NCI-H146 (cell line): ENCODE measurements around the gene AIFM3.
A peak's percentile ranks its signal among the peaks of the same experiment; 100 is the strongest.
"Not testable (repeated sequence)": the region's sequence is repeated elsewhere in the genome, so short reads cannot be mapped to it uniquely, and the experiment has no call there.

ENCODE experiments used
- DNase-seq: peaks from one replicate; lab custom pipeline; 2025; lab: John Stamatoyannopoulos, UW

Gene AIFM3

DNA sequence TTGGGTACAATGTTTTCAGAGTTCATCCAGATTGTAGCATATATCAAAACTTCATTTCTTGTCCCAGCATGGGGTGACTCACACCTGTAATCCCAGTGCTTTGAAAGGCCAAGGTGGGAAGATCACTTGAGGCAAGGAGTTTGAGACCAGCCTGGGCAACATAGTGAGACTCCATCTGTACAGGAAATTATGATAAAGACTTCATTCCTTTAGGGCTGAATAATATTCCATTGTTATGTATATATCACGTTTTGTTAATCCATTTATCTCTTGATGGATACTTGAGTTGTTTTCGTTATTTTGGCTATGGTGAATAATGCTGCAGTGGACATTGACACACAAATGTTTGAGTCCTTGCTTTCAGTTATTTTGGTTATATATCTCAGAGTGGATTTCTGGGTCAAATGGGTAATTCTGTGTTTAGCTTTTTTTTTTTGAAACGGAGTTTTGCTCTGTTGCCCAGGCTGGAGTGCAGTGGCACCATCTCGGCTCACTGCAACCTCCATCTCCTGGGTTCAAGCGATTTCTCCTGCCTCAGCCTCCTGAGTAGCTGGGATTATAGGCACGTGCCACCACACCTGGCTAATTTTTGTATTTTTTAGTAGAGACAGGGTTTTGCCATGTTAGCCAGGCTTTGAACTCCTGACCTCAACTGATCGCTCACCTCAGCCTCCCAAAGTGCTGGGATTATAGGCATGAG lies 24.7 kb upstream of the AIFM3 start:
- not testable (repeated sequence) for DNase-seq

DNA sequence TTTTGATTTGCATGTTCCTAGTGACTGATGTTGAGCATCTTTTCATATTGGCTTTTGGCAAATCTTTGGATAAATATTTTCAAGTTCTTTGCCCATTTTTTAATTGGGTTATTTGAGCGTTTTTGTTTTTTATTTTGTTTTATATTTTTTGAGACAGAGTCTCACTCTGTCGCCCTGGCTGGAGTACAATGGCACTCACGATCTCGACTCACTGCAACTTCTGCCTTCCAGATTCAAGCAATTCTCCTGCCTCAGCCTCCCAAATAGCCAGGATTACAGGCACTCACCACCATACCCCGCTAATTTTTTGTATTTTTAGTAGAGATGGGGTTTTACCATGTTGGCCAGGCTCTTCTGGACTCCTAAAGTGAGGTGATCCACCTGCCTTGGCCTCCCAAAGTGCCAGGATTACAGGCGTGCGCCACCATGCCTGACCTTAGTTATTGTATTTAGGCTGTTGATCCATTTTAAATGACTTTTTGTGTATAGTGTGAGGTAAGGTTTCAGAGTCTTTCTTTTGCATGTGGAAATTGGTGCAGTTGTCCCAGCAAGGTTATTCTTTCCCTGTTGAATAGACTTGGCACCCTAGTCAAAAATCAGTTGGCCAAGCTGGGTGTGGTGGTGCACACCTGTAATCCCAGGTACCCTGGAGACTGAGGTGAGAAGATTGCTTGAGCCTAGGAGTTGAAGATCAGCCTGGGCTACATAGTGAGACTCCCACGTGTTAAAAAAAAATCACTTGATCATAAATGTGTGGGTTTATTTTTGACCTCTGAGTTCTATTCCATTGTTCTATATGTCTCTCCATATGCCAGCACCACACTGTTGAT lies 23.7 kb upstream of the AIFM3 start:
- DNase-seq = no peak

- no peak for DNase-seq
Observed at GRCh38 chr22:20944042-20944441, 23.0 kb upstream of the AIFM3 start.

GRCh38 chr22:20945578-20945934 lies 21.5 kb upstream of the AIFM3 start:
- no peak for DNase-seq

- no peak for DNase-seq
Observed at GRCh38 chr22:20946080-20946986, 20.7 kb upstream of the AIFM3 start.

- no peak for DNase-seq
Observed at GRCh38 chr22:20946991-20947390, 20.1 kb upstream of the AIFM3 start.

DNA sequence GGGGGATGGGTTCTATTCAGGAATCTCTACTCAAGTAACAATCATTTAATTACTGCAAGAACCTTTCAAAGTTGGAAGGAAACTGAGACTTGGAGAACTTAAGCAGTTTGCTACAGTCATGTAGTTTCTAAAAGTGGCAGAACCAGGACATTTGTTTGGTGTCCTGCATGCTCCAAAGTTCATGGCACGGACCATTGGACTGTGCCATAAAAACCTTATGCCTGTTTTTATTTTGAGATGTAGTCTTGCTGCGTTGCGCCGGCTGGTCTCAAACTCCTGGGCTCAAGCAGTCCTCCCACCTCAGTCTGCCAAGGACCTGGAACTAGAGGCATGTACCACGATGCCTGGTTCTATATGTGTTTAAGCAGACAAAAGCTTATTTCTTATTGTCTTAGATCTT lies 18.6 kb upstream of the AIFM3 start:
- no peak for DNase-seq

DNA sequence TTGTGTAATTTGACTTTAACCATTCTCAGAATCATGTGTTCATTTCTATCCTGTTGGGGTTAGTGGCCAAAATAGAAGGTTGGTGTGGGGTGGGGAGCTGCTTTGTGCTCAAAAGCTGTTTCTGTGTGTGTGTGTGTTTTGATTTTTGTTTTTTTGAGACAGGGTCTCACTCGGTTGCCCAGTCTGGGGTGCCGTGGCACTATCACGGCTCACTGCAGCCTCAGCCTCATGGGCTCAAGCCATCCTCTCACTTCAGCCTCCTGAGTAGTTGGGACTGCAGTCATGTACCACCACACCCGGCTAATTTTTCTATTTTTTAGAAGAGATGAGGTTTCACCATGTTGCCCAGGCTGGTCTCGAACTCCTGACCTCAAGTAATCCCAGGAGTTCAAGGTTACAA lies 18.1 kb upstream of the AIFM3 start:
- DNase-seq = no peak

DNA sequence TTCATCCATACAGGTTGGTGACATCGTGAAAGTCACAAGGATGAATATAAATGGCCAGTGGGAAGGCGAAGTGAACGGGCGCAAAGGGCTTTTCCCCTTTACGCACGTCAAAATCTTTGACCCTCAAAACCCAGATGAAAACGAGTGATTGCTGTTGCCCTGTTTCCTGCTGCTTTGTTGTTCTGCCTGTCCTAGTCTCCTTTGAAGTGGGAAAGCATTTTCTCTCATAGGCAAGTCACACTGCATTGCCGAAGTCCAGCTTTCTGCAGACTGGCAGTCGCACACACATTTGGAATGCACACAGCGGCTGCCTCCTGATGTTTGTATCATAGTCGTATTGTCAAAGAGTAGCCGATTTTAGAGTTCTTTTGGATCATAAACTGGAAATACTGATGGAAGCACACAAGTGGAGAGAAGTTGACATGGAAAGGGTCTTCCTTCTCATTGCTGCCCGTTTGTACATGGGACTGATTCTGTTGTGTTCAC lies 17.3 kb upstream of the AIFM3 start:
- DNase-seq = no peak

- no peak for DNase-seq
Observed at GRCh38 chr22:20951151-20951931, 15.7 kb upstream of the AIFM3 start.

- no peak for DNase-seq
Observed at GRCh38 chr22:20951932-20952380, 15.1 kb upstream of the AIFM3 start.

DNA sequence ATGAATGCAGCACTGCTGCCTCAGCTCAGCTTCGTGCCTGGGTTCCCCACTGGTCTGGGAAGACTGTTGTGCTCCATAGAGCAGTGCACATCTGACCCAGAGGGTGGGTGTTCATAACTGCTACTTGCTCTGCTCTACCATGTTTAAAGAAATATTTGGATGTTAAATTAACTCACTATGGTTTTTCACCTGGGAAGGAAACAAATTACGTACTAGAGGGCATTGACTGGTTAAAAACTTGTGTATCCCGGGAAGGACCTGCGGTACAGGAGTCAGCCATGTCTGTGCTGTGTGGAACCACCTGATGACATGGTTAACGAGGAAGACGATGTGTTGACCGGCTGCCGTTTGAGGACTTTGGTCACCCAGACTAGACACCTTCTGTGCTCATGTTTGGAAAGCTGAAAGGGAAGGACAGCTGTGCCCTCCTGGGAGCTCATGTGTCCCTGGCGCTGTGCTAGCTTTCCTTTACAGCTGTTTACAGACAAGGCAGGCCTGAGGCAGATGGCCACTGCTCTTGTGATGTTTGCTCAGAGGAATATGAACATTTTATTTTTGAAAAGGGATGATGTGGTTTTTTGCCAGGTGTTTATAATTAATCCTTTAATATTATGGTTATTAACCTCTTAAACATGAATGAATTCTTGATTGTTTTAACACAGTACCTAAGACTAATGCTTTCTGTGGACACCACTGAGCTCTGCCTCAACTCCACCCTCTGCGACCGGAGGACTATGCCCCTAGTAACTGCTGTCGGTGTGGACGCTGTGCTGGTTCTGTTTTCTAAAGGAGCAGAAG lies 14.3 kb upstream of the AIFM3 start:
- DNase-seq = peak; percentile 64

DNA sequence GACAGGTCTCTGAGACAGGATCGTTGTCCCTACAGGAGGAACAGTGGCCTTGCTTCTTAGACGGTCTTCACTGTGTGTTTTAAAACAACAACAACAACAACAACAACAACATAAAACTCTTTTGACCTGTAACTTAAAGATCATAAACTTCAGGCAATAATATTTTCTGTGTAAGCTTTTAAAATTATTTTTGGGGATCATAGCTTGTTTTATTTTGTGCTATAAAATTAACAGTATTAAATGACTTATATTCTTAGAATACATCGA lies 13.8 kb upstream of the AIFM3 start:
- no peak for DNase-seq

GRCh38 chr22:20953668-20954500 lies 13.2 kb upstream of the AIFM3 start:
- DNase-seq = no peak

GRCh38 chr22:20955548-20955947 lies 11.5 kb upstream of the AIFM3 start:
- no peak for DNase-seq

- DNase-seq = no peak
Observed at GRCh38 chr22:20956258-20957101, 10.6 kb upstream of the AIFM3 start.

- no peak for DNase-seq
Observed at GRCh38 chr22:20957102-20957682, 9.9 kb upstream of the AIFM3 start.

DNA sequence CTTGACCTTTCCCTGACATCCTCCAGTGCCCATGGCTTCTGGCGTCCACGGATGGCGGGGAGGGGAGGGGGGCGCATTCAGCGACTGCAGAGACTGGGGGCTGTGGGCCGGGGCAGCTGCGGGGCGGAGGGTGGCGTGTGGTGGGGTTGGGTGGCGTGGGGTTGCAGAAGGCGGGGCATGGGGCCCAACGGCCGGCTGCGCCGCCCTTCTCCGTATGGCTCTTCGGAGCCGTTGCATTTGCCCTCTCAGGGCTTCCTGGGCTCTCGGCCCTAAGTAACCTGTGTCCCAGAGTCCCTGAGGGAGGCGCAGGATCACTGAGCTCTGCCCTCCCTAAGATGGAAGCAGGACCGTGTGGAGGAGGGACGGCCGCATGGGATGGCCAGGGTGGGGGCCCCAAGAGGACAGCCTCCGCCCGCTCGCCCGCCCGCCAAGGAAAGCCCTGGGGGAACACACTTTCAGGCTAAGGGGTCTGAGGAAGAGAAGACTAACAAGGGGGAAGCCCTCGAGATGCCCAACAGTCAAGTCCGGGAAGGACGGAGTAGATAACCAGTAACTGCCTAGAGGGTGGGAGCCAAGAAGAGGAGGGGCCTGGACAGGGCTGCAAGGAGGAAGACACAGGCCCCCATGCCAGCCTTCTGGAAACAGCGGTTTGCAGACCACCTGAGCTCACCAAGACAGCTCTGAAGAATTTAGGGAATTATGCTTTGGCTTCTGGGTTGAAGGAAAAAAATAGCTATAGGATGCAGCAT lies 9.2 kb upstream of the AIFM3 start:
- DNase-seq = no peak
